Activated CD4-positive, CD25-positive, alpha-beta regulatory T cell treated with anti-CD3 and anti-CD28 coated beads, Interleukin-2, amount 50 U/mL, for 24 hours (primary cell): Measurements from ENCODE around the gene MYO3B.
"Not testable (repeated sequence)": the region's sequence is repeated elsewhere in the genome, so short reads cannot be mapped to it uniquely, and the experiment has no call there.

Experiments used
- ATAC-seq, 2 donors: fragments of 150-1000 bp; cut with Tn5 transposase; one replicate each; pipeline ENCODE4 v1.10.0; 2021; ENCODE audit warnings: mild to moderate bottlenecking in 1 of 2, moderate library complexity in 1 of 2

The MYO3B gene

GRCh38 chr2:170163411-170164065 is 14.4 kb upstream of the MYO3B start:
- ATAC-seq: no peak

- ATAC-seq: no peak
These were observed 12.8 kb upstream of the MYO3B start for GRCh38 chr2:170165129-170165528.

DNA sequence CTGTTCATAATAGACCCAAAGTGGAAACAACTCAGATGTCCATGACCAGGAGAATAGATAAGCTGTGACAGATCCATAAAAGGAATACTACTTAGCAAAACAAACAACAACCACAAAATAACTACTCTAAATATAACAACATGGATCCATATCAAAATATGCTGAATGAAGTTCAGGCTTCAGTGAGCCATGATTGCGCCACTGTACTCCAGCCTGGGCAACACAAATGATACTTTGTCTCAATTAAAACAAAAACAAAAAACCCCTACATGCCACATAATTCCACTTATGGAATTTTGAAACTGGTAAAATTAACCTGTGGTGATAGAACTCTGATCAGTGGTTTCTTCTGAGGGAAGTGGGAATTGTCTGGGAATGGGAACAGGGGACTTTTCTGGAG is 11.2 kb upstream of the MYO3B start:
- no peak for ATAC-seq

DNA sequence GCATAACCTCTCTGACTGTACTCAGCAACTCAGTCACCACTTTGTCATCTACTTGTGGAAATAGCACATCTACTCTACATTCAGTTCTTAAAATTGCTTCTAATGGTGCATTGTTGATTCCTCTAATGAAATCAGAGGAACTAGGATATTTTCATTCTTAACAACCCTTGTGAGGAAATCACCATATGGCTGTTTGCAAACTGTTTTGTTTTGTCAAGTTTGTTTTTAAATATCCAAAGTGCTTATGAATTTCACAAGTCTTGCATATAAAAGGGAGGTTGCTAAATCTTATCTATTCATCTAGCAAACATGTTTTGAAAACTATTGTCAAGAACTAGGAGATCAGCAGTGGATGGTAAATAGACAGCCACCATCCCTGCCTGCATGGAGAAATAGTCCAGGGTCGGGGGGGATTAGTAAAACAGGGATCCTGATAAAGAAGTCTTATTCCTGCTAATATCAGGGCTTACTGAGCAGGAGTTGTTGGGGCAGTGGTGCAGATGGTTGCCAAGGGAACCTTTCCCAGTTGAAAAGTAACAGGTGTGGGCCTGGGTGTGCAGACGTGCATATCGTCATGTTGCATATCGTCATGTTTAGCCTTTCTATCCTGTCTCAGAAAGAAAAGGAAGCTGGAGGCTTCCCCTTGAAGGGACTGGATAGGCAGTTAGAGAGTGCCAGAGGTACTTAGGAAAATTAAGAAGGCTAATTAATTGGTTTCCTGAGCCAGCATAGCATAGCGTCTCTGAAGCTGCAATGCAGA is 7.5 kb upstream of the MYO3B start:
- no peak for ATAC-seq

- no peak for ATAC-seq
These were observed 1.7 kb upstream of the MYO3B start for GRCh38 chr2:170176212-170176611.

- ATAC-seq: peak in 1 of 2 donors; percentile 22
These were observed 2.2 kb downstream of the MYO3B start for GRCh38 chr2:170180031-170180566.

DNA sequence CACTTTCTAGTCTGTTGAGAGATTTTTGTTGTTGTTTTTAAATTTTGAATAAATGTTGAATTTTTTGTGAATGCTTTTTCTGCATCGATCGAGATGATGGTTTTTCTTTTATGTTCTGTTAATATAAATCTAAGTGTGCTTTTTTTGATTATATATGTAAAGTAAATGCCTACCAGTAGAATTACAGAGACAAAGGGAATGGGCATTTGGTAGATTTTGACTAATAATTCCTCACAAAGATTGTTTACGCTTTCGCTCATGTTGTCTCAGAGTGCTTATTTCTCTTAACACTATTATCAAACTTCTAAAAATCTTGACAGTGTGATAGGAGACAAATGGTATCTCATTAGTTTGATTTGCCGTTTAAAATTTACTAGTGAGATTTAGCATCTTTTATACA is 3.7 kb downstream of the MYO3B start:
- no peak for ATAC-seq

GRCh38 chr2:170185319-170185718 is 7.4 kb downstream of the MYO3B start:
- ATAC-seq: no peak

- ATAC-seq: no peak
These were observed 11.8 kb downstream of the MYO3B start for GRCh38 chr2:170189757-170190156.

- no peak for ATAC-seq
These were observed 12.2 kb downstream of the MYO3B start for GRCh38 chr2:170190172-170190571.

DNA sequence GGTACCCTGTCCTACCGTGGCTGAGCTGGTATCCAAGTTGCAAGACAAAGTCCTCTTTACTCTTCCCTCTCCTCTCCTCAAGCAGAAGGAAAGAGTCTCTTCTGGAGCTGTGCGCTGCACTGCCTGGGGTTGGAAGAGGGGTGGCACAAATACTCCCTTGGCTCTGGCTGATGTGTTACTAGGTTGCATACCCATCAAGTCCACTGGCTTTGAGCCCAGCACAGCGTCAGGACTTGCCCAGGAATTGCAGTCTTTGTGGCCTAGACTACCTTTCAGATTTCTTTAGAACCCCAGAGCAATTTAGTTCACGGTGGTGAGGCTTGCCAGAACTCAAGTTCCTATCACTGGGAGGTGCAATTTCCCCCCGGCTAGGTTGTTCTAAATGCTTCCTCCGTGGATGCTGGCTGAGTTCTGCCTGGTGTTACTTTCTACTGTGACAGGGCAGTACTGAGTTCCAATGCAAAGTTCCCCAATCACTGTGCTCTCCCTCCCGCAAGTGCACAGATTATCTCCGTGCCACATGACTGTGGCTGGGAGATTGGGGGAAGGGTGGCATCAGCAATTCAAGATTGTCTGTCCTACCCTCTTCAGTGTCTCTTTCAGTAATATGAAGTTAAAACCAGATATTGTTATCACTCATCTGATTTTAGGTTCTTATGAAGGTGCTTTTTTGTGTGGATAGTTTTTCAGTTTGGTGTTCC is 13.4 kb downstream of the MYO3B start:
- ATAC-seq: no peak

- no peak for ATAC-seq
These were observed 19.0 kb downstream of the MYO3B start for GRCh38 chr2:170196963-170197362.

- no peak for ATAC-seq
These were observed 23.3 kb downstream of the MYO3B start for GRCh38 chr2:170201275-170201674.

- no peak for ATAC-seq
These were observed 23.9 kb downstream of the MYO3B start for GRCh38 chr2:170201734-170202393.

- ATAC-seq: no peak
These were observed 24.5 kb downstream of the MYO3B start for GRCh38 chr2:170202437-170202836.

- no peak for ATAC-seq
These were observed 26.5 kb downstream of the MYO3B start for GRCh38 chr2:170204298-170204951.

DNA sequence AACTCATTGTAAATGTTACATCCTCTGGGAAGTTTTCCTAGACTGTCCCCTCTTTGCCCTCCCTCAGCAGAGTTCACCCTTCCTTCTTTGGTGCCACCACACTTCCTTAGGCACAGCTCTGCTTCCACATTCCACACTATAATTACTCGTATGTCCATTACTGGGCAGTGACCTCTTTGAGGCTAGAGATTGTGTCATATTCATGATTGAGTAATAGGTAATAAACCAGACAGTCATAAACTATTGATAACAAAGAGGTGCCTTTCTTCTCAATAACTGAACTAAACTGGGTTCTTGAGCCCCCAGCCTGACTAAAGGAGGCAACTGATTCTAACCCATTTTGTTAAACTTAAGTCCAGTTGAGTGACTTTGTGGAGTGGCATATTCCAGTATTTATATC is 28.3 kb downstream of the MYO3B start:
- no peak for ATAC-seq

DNA sequence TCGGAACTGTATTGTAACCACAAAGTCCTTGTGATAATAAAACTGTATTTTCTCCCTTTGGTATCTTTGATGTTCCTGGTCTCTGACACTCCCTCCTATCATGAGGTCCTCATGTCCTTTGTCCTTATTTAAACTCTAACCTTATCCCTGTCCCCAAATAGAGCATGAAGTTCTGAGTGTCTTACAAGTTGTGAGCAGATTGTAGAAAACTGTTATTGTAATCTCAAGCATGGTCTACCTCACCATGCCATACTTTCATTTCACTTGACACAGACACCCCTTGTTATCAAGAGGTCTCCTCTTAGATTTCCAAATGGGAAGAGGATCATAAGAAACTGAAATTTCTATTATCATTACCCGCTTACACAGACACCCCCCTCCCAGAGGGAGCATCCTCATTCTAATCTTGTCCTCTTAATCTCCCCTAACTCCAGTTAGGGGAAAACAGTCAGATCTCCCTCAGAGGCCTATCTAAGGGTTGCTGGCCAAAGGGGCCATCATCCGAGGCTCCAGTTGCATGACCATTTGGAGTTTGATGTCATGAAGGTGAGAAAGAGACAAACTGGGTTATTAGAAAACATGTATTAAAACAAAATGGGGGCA is 29.0 kb downstream of the MYO3B start:
- ATAC-seq: no peak

DNA sequence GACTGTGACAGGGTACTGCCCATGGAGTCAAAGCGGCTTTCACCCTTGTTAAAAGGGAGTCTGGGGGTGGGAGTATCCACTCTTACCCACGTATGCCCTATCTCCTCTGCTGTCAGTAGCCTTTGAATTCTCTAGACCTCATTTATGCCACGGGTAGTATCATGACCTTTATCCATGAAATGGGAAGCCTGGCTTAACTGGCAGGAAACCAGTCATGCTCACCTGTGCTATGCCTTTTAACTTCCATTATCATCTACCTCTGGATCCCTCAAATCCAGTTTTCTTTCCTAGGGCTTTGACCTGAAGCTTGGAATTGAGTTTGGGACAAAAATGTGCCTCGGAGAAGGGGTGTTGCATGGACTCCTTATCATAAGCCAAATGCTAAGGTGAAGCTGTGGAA is 30.0 kb downstream of the MYO3B start:
- ATAC-seq: no peak

GRCh38 chr2:170208967-170209366 is 31.0 kb downstream of the MYO3B start:
- ATAC-seq: no peak

DNA sequence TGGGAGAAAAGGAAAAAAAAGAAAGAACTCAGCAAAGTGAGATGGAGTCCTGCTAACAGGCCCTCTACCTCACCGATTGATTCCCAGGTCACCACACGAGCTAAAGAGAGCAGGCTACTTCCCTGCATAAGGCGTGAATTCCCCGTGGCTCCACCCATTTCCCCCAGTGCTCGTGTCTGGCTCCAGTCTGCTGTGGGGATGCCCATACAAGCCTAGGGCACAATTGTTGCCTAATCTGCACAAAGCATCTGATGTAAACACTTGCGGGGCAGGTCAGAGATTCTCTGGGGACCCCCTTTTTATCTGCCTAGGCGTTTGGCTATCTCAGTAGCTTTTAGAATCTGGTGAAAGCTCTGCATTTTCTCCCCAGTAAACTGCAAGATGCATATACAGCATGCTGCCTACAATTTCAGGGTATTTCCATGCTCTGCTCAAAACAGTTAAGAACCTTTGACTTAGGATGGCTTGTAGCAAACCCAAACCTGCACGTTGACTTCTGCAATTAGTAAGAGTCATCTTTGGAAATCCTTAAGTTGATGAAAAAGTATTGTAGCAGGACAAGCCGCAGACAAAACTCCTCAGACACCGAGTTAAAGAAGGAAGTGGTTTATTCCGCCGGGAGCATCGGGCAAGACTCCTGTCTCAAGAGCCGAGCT is 34.8 kb downstream of the MYO3B start:
- no peak for ATAC-seq

DNA sequence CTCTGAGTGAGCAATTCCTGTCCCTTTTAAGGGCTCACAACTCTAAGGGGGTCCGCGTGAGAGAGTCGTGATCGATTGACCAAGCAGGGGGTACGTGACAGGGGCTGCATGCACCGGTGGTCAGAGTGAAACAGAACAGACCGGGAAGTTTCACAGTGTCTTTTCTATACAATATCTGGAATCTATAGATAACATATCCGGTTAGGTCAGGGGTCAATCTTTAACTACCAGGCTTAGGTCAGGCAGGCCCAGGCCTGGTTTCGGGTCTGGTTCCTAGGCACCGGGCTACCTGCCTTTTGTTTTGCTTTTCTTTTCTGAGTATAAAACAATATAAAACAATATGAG is 35.3 kb downstream of the MYO3B start:
- ATAC-seq: not testable (repeated sequence)
